Measurements from ENCODE around the gene PBXIP1. TPM values are rescaled to one million over a fixed set of nuclear protein-coding genes. Genes with fewer than 3 reads are reported as not detected.
"Not testable (repeated sequence)": the region's sequence is repeated elsewhere in the genome, so short reads cannot be mapped to it uniquely, and the experiment has no call there.

Gene PBXIP1
- total and polyA plus RNA-seq, 2 donors from 2014 or later = 83.9 to 115 TPM

GRCh38 chr1:154989195-154989860, 33.4 kb upstream of the PBXIP1 start:
- FAIRE-seq (no peak), DNase-seq (peak in 1 of 5 donors; percentile 35)
- Histone ChIP-seq H3K36me3 (ENCODE audit: control insufficient read depth in 2 of 3, insufficient read depth in 3 of 3, low read length in 3 of 3) (peaks cover 2 to 16% (median 5%) of the 10 kb centered on the region in 3 donors), H3K27ac (ENCODE audit: low read depth in 2 of 2, low read length in 2 of 2) (no peak overlapping the region), H3K4me1 (ENCODE audit: control insufficient read depth in 2 of 3, insufficient read depth in 2 of 3, low read depth in 1 of 3, low read length in 3 of 3) (no peaks in the 10 kb centered on the region), H3K4me3 (ENCODE audit: low read length in 3 of 3) (no peak overlapping the region), H3K27me3 (ENCODE audit: control insufficient read depth, insufficient read depth, low read length) (no peaks in the 10 kb centered on the region), H3K9ac (ENCODE audit: low read length in 3 of 3) (no peak overlapping the region), H3K9me3 (ENCODE audit: control insufficient read depth in 2 of 3, insufficient read depth in 1 of 3, low read length in 3 of 3) (no peaks in the 10 kb centered on the region)
- intact Hi-C loops (cut with DNase I) = no loop called here
- TF ChIP-seq, protein P1, sequence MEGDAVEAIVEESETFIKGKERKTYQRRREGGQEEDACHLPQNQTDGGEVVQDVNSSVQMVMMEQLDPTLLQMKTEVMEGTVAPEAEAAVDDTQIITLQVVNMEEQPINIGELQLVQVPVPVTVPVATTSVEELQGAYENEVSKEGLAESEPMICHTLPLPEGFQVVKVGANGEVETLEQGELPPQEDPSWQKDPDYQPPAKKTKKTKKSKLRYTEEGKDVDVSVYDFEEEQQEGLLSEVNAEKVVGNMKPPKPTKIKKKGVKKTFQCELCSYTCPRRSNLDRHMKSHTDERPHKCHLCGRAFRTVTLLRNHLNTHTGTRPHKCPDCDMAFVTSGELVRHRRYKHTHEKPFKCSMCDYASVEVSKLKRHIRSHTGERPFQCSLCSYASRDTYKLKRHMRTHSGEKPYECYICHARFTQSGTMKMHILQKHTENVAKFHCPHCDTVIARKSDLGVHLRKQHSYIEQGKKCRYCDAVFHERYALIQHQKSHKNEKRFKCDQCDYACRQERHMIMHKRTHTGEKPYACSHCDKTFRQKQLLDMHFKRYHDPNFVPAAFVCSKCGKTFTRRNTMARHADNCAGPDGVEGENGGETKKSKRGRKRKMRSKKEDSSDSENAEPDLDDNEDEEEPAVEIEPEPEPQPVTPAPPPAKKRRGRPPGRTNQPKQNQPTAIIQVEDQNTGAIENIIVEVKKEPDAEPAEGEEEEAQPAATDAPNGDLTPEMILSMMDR (IDR thresholded peaks at IDR 0.05; ENCODE audit: borderline replicate concordance, extremely low read depth, insufficient read depth) = no peak

DNA sequence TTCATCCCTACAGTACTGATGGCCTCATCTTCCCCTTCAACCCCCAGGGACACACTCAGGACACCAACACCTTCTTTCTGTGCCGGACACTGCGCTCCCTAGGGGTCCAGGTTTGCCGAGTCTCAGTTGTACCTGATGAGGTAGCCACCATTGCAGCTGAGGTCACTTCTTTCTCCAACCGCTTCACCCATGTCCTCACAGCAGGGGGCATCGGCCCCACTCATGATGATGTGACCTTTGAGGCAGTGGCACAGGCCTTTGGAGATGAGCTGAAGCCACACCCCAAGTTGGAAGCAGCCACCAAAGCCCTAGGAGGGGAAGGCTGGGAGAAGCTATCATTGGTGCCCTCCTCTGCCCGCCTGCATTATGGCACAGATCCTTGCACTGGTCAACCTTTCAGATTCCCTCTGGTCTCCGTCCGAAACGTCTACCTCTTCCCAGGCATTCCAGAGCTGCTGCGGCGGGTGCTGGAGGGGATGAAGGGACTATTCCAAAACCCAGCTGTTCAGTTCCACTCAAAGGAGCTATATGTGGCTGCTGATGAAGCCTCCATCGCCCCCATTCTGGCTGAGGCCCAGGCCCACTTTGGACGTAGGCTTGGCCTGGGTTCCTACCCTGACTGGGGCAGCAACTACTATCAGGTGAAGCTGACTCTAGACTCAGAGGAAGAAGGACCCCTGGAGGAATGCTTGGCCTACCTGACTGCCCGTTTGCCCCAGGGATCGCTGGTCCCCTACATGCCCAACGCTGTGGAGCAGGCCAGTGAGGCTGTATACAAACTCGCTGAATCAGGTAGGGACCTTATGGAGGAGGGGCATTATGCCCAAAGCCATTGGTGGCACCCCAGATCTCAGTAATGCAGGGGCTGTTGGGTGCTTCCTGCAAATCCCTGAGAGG, 32.4 kb upstream of the PBXIP1 start:
- FAIRE-seq (no peak), DNase-seq (peak in 1 of 5 donors; percentile 57)
- Histone ChIP-seq H3K4me3 (ENCODE audit: low read length in 3 of 3) (no peak overlapping the region), H3K4me1 (ENCODE audit: control insufficient read depth in 2 of 3, insufficient read depth in 2 of 3, low read depth in 1 of 3, low read length in 3 of 3) (peaks cover 0 to 8% (median 0%) of the 10 kb centered on the region in 3 donors), H3K27me3 (ENCODE audit: control insufficient read depth, insufficient read depth, low read length) (no peaks in the 10 kb centered on the region), H3K9me3 (ENCODE audit: control insufficient read depth in 2 of 3, insufficient read depth in 1 of 3, low read length in 3 of 3) (no peaks in the 10 kb centered on the region), H3K9ac (ENCODE audit: low read length in 3 of 3) (no peak overlapping the region), H3K27ac (ENCODE audit: low read depth in 2 of 2, low read length in 2 of 2) (no peak overlapping the region), H3K36me3 (ENCODE audit: control insufficient read depth in 2 of 3, insufficient read depth in 3 of 3, low read length in 3 of 3) (peaks cover 2 to 16% (median 5%) of the 10 kb centered on the region in 3 donors)
- intact Hi-C loops (cut with DNase I) = no loop called here
- TF ChIP-seq, protein P1 (IDR thresholded peaks at IDR 0.05; ENCODE audit: borderline replicate concordance, extremely low read depth, insufficient read depth) = no peak

GRCh38 chr1:154987326-154987725, 31.4 kb upstream of the PBXIP1 start:
- Histone ChIP-seq H3K4me1 (ENCODE audit: control insufficient read depth in 2 of 3, insufficient read depth in 2 of 3, low read depth in 1 of 3, low read length in 3 of 3) (peaks cover 0 to 13% (median 4%) of the 10 kb centered on the region in 3 donors), H3K4me3 (ENCODE audit: low read length in 3 of 3) (no peak overlapping the region), H3K27ac (ENCODE audit: low read depth in 2 of 2, low read length in 2 of 2) (no peak overlapping the region), H3K36me3 (ENCODE audit: control insufficient read depth in 2 of 3, insufficient read depth in 3 of 3, low read length in 3 of 3) (peaks cover 2 to 16% (median 5%) of the 10 kb centered on the region in 3 donors), H3K9ac (ENCODE audit: low read length in 3 of 3) (no peak overlapping the region), H3K9me3 (ENCODE audit: control insufficient read depth in 2 of 3, insufficient read depth in 1 of 3, low read length in 3 of 3) (no peaks in the 10 kb centered on the region), H3K27me3 (ENCODE audit: control insufficient read depth, insufficient read depth, low read length) (no peaks in the 10 kb centered on the region)
- TF ChIP-seq, protein P1 (IDR thresholded peaks at IDR 0.05; ENCODE audit: borderline replicate concordance, extremely low read depth, insufficient read depth) = no peak
- intact Hi-C loops (cut with DNase I) = no loop called here
- FAIRE-seq = no peak
- no peak for DNase-seq

GRCh38 chr1:154986736-154987135, 30.8 kb upstream of the PBXIP1 start:
- H3K9me3 ChIP-seq (ENCODE audit: control insufficient read depth in 2 of 3, insufficient read depth in 1 of 3, low read length in 3 of 3); intact Hi-C loops (cut with DNase I); H3K4me3 ChIP-seq (ENCODE audit: low read length in 3 of 3); H3K27me3 ChIP-seq (ENCODE audit: control insufficient read depth, insufficient read depth, low read length); DNase-seq; FAIRE-seq; H3K27ac ChIP-seq (ENCODE audit: low read depth in 2 of 2, low read length in 2 of 2); H3K9ac ChIP-seq (ENCODE audit: low read length in 3 of 3): not testable (repeated sequence)
- Histone ChIP-seq H3K4me1 (ENCODE audit: control insufficient read depth in 2 of 3, insufficient read depth in 2 of 3, low read depth in 1 of 3, low read length in 3 of 3) (peaks cover 0 to 13% (median 5%) of the 10 kb centered on the region in 3 donors), H3K36me3 (ENCODE audit: control insufficient read depth in 2 of 3, insufficient read depth in 3 of 3, low read length in 3 of 3) (peaks cover 2 to 16% (median 5%) of the 10 kb centered on the region in 3 donors)
